ENCODE data around the gene CACNA2D2.

The CACNA2D2 gene

DNA sequence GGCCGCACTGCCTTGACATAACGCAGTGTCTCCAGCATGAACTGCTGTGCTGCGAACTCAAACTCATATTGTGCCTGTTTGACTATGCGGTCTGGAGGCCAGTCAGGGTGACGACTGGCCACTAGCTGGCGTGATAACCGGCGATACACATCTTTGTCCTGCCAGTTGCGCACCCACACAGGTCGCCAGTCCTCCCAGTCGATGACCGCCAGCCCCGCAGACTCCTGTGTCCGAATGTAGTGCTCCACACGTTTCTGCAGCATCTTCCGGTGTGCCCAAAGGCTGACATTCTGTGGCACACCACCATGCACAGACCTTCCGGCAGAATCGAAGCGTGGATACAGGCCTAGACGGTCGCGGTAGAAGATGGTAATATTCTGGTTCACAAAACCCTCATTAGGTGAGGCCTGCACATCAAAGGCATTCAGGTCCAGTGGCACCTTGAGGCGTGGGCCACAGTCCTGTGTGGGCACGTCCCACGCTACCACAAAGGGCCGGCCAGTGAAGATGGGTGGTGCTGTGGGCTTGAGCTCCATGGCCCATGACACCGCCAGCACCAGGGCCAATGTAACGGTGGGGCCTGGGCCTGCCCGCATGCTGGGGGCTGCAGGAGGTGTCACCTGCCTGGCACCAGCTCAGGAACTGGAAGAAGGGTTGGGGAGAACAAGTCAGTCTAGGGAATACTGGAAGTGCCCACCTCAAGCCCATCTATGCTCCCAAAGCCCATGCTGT, 183.4 kb downstream of the CACNA2D2 start:
- no peak for DNase-seq (ENCODE audit: extremely low read depth in 1 of 2, low read depth in 1 of 2)

DNA sequence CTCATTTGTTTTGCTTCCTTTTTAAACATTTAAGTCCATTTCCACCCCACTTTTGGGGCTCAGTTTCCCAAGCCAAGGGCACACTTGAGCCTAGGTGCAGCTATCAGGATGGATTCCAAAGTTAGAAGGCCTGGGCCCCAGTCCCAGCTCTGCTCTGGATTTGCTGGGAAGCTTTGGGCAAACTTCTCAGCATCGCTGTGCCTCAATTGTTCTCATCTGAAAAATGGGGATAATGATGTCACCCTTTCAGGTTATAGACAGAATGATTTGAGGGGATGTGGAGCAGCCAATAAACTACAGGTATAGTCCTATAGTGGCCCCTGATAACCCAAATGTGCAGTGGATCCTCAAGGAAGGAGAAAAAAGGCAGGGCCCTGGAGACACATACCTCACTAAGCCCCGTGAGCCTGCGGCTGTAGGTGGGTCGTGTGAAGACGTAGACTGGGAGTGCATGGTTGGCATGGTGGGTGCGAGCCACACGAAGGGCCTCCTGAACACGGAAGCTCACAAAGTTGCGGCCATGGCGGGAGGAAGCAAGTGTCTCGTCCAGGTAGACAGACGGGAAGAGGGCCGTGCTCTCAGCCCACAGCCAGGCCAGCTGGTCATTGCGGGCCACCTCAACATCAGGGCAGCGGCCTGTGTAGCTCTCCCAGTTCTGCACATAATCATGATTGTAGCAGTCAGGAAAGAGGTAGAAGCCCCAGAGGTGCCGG, 184.1 kb downstream of the CACNA2D2 start:
- DNase-seq (ENCODE audit: extremely low read depth in 1 of 2, low read depth in 1 of 2) = no peak

- DNase-seq (ENCODE audit: extremely low read depth in 1 of 2, low read depth in 1 of 2) = no peak
These were observed 184.8 kb downstream of the CACNA2D2 start for GRCh38 chr3:50318615-50319014.

DNA sequence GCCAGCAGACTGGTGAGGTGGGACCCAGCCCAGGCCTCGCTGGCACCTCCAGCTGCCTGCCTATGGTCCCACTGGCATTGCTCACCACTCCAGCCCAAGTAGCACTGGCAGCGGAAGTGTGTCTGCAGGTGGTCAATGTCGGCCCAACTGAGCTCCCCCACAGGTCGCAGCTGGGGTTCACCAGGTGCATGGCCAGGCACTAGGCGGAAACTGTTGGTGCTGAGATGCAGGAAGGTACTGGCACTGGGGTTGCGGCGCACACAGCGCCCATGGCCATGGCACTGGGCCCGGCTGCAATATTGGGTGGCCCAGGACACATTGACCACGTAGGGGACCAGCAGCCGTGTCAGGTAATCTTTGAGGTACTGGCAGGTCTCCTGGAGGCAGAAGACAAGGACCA, 185.3 kb downstream of the CACNA2D2 start:
- DNase-seq (ENCODE audit: extremely low read depth in 1 of 2, low read depth in 1 of 2) = no peak

DNA sequence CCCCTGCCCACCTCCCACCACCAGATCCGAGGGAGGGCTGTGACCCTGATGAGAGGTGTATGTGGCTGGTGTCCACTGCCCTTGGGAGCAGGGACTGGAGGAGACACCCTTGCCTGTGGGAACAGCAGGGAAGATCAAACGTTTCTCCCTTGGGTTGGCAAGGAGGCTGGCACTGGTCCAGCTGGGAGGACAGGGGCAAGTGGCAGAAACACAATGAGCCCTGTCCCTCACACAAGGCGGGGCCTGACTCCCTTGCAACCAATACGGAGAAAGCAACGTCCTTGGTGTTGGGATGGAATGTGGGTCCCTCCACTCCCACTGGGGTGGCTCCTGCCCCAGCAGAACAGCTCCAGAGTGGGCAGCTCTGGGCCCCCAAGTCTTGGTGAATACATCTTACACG, 186.1 kb downstream of the CACNA2D2 start:
- no peak for DNase-seq (ENCODE audit: extremely low read depth in 1 of 2, low read depth in 1 of 2)

GRCh38 chr3:50316657-50317242, 186.7 kb downstream of the CACNA2D2 start:
- DNase-seq (ENCODE audit: extremely low read depth in 1 of 2, low read depth in 1 of 2) = peak in 1 of 2 donors; percentile 55

- no peak for DNase-seq (ENCODE audit: extremely low read depth in 1 of 2, low read depth in 1 of 2)
These were observed 188.6 kb downstream of the CACNA2D2 start for GRCh38 chr3:50314816-50315215.

GRCh38 chr3:50314342-50314741, 189.1 kb downstream of the CACNA2D2 start:
- no peak for DNase-seq (ENCODE audit: extremely low read depth in 1 of 2, low read depth in 1 of 2)

Data from stimulated activated CD8-positive, alpha-beta memory T cell treated with anti-CD3 and anti-CD28 coated beads, Interleukin-7, amount 100 ng/mL, for 48 hours (primary cell).